ELR (cell line): ENCODE data around the gene IKBKE.

Experiments
- DNase-seq: peaks from one replicate; pipeline ENCODE4 v3.0.0-alpha.2; 2015; ENCODE audit warnings: low read depth

The IKBKE gene

DNA sequence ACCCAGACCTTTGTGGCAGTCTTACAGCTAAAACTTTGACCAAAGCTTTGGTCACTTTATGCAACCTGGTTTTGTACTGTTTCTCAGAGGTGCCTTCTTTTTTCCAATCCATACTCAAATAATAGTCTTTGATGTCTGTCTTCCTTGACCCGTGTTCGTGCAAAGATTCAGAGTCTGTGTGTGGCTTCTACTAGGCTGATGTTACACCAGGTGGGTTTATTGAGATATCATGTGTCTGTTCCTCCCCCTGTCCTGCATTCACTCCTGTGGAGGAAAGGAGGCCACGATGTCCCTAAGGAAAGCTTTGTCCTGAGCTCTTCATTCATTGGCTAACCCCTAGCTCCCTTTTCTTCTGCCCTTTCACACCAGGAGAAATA is 15.0 kb upstream of the IKBKE start:
- DNase-seq, result no peak

DNA sequence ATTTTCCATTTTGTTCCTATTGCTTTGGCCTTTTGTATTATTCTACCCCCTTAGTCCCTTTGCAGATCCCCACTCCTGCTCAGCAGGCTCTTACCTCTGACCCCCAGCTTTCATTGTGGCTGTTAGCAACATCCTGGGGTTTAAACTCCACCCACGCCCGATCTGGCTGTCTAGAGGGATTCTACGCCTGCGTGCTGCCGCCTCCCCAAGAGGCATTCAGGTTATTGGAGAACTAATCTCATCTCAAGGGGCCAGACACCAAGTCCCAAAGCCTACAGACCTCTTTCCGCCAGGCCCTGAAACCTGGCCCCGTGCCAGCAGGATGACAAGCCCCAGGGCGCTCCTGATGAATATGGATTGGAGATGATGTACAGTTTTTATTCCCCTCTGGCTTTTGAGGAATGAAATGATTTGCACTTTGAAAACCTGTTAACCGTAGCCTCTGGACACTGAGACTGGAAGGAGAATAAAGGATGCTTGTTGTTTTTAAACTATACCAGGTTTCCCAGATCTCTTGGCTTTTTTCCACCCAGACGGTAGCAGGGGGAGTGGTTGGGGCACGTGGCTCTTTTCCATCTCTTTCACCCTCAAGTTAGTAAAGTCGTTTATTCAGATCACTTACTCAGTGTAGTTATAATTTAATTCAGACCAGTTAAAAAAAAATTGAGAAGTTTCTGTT is 14.5 kb upstream of the IKBKE start:
- DNase-seq, result no peak

DNA sequence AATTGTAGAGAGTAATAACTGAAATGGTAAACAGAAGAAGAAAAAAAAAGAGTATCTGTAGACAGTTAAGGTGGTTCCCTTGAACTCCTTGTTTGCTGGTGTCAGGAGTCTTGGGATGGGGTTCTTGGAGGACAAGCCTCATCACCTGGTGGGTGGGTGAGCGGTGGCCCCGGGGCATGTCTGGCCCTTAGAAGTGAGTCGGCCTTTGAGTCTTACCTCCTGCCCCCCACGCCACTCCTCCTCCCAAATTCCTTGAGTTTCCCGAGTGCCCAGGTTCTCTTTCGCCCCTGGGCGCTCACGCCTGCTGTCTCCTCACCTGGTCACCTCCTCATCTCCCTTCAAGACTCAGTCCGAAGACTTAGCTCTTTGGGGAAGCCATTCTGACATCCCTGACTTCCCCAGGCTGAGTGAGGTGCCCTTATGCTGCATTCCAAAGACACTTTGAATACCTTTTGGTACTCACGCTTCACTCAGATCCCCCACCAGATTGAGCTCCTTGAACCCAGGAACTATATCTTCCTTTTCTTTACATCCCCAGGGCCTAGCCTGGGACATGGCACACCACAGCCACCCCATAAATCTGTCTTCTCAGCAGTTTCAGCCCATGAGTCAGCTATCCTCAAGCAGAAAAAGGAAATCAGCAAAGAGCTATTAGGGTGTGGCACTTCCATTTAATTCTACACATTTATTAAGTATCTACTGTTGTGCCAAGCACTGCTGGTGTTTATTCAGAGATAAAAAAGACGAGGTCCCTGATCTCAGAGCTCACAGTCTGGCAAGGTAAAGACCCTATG is 13.5 kb upstream of the IKBKE start:
- peak; percentile 65 for DNase-seq

DNA sequence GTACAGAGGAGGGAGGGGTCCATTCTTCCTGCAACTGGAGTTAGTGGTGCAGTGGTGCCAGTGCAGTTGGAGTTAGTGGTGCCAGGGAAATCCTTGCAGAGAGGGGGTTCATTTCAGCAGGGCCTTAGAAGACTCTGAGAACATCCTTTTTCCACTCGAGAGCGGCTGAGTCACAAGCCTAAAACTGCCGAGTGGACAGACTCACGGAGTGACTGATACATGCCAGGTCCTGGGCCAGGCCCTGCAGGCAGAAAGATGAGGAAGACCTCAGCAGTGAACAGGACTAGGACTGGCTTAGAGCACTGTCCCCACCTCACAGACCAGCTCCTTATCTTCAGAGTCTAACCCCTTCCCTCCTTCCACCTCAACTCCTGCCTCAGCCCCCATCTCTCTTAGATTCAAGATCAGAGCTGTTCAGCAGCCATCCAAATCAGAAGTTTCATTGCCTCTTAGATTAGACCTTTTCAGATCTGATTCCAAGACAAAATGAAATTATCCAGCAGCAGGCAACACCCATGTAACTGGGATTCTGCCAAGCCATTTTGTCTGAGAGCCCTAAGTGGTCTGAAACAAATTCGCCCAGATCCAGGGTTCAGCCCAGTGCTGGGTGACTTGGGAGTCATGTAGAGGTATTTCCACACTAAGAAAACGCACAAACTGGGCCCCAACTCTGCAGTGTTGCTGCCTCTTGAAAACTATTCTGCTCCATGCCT is 12.7 kb upstream of the IKBKE start:
- DNase-seq, result peak; percentile 60

DNA sequence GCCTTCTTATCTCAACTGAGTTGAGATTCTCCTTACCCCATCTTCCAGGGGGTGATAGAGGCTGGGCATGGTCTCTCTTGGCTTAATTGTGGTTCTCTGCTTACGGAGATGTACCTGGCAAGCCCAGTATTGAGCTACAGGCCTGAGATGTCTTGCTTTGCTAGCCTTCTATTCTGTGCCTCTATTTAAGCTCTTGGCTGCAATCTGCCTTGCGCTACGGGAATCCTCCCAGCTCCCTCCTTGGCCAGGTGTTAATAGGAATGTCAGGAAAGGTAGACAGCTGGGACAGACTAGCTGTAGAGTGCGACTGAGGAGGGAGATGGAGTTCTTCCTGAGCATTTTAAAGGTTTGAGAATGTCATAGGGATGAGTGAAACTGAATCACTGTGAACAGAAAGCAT is 10.6 kb upstream of the IKBKE start:
- no peak for DNase-seq

DNA sequence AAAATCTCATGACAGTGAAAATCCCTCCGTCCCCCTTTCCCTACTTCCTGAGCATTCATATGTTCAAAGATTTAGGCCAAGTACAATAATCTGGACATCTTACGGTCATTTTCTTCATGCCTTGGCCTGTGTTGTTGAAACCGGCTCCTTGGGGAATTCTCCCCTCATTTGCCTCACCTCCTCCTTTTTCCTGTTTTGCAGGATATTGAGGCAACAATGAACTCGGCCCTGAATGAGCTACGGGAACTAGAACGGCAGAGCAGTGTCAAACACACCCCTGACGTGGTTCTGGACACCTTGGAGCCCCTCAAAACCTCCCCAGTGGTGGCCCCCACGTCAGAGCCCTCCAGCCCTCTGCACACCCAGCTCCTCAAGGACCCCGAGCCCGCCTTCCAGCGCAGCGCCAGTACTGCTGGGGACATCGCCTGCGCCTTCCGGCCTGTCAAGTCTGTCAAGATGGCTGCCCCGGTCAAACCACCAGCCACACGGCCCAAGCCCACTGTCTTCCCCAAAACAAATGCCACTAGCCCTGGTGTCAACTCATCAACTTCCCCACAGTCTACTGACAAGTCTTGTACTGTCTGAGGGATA is 9.3 kb upstream of the IKBKE start:
- DNase-seq, result no peak

DNA sequence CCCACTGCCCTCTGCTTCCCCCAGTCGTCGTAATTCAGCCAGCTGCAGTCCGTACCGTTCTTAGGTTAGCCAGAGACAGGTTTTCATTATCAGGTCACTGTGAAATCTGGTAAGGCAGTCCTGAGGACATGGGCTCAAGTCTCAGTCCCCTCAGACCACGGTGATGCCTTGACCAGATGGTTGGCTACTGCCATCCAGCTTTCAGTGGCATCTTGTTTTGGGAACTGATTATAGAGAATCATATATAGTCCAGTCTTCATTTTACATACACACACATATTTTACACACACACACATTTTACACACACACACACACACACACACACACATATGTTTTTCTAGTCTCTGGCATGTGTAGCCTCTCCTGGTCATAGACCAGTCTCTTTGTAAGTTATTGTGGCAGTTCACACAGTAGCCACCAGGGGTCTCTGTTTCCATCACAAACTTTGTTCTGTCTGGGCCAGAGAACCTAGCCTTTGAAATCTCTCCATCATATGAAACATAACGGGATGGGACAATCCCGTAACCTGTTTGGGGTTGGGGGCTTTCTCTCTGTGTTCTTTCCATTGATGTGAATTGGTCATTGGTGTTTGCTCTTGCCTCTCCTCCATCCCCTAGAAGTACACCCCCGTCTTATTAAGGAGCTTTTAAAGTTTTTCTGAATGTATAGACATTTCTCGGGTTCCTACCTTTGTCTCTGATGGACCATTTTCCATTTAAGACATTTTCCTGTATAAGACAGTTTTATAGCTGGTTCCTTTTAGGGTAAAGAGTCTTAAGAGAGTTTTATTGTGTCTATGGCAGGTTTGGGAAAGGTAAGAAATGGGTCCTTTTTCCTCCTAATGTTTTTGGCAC is 8.4 kb upstream of the IKBKE start:
- peak; percentile 83 for DNase-seq

DNA sequence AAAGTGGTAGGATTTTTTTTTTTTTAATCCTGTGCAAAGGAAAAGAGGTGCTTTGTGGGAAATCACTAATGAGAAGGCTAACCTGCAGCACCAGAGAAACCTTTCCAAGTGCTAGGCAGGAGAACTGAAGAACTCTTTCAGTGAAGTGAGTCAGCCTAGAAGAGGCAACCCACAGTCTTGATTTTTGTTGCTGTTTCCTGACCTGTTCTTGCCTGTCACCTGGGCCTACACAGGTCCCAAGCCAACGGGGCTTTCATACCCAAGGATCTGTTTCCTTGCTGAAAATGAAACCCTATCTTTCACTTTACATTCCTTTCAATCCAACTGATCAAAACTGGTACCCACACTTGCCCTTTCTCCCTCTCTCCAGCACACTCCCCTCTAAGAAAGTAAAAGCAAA is 7.1 kb upstream of the IKBKE start:
- no peak for DNase-seq

DNA sequence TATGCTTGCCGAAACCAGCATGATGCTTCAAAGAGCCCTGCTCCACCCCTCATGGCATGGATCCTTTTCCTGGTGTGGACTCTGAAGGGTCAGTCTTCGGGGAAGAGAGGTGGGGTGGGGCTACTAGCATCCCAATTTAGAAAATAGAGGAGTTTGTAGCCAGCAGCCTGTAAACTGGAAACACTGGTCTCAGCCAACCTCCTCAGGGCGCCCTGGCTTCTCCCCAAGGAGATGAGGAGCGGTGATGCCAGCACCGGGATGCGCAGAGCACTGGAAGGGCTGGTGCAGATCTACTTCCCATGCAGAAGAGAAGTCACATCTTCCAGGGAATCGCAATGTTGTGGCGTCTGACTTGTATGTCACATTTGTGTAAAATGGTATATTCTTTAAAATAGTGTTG is 6.4 kb upstream of the IKBKE start:
- no peak for DNase-seq

DNA sequence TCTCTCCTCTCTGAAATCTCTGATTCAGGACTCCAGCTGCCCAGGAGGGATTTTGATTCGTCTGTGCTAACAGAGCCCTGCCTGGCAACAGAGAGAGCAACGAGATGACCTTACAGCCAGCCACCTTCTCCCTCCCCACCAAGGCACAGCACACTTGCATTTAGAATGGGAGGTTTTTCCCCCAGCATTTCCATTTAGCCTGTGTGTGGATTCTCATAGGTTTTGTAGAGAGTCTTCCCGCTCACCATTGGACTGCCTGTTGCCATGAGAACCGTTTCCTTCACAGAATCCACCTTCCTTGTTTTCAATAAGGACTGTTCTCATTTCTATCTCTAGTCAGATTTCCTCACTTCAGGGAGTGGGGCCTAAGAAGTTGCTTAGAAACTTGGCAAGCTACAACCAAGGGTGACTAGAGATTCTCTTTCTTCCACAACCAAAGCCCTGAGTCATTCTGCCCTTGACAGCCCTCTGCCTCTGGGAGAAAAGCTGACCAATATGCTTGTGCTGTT is 5.8 kb upstream of the IKBKE start:
- peak; percentile 83 for DNase-seq

DNA sequence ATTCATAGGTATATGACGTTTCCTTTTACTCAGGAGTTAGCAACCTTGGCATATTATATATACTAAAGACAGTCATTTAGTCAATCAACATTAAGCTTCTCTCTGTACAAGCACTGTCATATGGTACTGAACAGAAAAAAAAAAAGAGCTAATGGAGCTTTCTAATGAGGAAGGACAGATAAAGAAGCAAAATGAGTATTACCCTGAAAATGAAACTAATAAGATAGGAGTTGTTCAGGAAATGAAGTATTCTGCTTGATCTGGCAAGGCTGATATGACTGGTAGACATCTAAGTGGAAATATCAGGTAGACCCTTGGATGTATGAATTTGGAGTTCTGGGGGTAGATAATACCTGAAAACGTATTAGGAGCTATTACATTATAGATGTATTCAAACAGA is 4.3 kb upstream of the IKBKE start:
- DNase-seq, result no peak

DNA sequence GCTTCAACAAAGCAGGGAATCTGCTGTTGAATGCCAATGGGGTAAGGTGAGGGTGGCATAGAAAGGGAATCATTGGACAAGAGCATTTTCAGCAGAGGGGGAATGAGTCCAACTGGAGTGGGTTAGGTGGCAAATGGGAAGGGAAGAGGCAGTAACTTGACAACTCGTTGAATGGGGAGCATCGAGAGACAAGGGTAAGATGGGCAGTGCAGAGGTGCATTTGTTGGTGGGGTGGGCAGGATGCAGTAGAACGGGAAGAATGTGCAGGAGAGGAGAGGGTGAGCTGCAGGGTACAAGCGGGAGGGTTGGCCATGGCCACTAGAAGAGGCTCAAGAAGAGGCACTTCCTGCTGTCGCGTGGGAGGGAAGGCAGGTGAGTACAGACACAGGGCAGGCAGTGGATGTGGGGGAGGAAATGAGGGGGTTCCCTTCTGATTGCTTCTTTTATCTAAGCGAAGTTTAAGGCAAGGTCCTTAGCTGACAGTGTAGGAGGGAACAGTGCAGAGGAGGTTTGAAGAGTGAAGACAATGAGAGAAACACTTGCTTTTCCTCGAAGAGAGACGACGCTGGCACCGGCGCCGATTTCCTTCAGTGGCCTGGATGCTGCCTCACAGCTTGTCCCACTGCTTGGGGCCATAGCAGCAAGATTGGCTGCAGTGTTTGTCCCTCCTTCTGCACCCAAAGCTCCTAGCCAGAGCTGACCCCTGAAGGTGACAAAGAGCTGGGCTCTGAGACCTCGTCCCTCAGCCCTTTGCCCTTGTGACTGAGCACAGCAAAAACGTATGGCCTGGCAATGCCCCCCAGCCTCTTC is 3.2 kb upstream of the IKBKE start:
- DNase-seq, result no peak

DNA sequence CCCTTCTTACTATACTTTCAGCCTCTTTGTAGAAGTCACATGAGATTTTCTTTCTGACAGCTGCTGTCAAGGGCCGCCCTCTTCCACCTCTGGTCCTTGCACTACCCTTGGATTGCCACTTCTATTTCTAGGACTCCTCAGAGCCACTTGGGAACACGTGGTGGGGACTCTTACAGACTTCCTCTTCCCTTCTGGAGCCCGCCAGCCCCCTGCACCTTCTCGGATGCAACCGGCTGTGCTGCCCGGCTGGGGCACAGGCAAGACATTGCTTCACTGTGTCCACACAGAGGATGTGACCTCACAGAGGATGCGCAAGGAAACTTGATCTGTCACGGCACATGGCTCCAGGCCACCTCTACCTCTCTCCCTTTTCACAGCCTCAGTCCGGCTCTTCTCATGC is 2.4 kb upstream of the IKBKE start:
- DNase-seq, result peak; percentile 51

DNA sequence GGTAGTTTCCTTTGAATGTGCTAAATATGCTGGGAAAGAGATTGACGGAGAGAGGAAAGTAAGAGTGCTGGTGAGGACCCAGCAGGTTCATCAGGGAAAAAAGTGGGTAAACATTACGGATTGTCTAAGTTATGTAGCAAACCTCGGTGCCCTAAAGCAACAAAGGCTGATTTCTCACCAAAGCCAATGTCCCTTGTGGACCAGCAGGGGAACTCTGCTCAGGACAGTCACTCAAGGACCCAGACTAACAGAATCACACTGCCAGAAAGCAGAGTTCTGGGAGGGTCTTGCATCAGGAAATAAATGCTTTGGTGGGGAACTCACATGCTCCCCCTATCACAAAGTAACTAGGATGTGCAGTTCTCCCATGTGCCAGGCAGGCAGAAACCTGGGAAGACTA is 1.7 kb upstream of the IKBKE start:
- DNase-seq, result no peak

DNA sequence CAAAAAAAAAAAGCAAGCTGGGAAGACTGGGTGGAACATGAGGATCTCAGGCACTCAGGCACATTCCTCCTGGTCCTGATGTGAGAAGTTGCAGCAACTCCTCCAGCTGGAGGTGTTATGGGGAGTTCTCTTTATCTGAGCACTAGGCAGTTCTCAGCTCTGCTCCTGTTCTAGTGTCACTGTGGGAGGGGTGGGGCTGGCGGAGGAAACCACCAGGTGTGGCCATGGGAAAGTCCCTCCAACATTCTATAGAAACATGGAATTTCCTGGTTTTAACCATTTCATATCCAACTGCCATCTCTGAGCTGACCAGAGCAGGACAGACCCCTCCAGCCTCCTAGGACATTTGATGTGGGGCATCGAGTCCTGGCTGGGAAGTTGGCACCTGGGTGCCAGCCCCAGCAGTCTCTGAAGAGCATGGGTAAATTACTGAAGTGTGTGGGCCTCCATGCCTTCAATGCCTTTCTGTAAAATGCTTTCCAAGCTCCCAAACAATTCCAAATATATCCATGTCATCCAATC is 804 bp upstream of the IKBKE start:
- DNase-seq, result peak; percentile 11

DNA sequence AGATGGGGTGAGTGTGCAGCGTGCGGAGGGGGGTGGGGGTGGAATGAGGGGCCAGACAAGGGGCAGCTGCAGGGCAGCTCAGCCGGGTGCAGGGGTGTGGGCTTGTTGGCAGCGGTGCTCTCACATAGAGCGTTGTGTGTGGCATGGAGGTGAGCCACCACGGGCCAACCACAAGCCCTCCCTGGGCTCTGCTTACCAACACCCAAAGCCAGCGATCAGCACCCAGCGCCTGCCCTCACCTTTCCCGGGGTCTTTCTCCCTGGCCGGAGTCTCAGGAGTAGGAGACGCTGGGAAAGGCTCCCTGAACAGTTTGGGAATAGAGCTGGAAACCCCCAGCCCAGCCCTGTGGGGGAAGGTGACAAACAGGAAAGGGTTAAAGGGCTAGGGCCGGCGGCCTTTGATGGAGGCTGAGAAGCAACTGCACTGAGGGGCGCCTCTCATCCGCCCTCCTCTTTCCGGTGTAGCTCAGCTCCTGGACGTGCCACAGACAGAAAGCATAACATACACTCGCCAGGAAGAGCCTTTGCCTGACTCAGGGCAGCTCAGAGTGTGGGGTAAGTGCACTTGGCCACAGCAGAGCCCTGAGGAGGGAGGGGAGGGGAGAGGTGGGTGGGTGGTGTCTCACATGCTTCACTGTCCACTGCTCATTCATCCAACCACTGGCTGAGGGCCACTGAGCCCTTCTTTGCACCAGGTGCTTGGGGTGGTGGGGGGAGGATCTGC is 577 bp downstream of the IKBKE start:
- DNase-seq, result peak; percentile 89

DNA sequence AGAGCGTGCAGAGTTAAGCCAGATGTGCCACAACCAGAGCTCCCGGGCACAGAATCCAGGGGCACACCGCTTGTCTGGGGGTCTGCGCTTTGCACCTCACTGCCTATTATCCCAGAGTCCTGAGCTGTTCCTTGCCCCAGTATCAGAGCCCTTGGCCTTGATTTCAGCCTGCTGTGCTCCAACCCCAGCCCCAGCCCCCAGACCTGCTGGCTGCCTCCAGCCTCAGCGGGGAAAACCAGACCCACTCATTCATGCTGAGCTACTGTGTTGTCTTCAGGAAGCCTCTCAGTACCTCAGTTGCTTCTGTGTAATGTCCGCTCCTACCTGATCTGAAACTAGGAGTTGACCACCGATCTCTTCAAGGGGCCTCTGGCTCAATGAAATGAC is 1.1 kb downstream of the IKBKE start:
- DNase-seq, result no peak

DNA sequence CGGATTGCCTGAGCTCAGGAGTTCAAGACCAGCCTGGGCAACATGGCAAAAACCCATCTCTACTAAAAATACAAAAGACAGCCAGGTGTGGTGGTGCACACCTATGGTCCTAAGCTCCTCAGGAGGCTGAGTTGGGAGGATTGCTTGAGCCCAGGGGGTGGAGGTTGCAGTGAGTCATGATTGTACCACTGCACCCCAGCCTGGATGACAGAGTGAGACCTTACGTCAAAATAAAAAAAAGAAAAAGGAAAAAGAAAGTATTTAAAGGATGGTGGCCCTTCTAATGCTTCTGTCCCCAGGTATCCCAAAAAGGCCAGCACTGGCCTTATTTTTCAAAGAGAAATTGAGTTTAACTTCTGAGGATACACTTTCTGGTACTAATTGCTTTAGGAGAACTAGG is 1.7 kb downstream of the IKBKE start:
- DNase-seq, result peak; percentile 31

DNA sequence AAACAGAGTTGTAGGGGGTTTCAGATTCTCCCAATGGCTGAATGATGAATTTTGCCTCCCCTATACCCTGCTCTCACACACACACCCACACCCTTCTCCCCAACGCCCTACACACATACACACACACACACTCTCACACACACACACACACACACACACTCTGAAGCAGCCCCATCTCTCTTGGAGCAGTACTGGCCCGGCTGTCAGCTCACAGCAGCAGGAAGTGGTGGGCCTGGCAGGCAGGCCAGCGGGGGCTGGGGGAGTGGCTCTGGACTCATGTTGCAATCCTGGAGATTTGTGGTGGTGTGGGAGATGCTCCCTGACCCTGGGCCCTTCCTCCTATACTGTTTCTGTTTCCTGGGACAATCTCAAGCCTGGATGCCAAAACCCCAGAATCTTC is 2.2 kb downstream of the IKBKE start:
- DNase-seq, result peak; percentile 79

DNA sequence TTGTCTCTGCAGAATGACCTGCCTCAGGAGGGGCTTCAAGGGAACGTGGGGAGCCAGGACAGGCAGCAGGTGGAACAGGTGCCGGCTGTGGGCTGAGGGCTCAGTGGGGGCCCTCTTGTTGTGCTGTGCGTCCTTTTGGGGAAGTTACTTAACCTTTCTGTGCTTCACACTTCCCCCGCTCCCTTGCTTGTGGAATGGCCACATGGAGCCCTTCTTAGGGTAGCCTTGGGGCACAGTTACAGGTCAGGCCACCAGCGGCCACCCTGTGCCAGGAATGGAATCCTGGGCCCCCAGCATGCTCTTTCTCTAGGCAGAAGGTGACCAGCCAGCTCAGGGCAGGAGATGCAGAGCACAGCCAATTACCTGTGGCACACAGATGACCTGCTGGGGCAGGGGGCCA is 2.6 kb downstream of the IKBKE start:
- DNase-seq, result no peak
